Activated naive CD8-positive, alpha-beta T cell treated with anti-CD3 and anti-CD28 coated beads for 36 hours (primary cell): Measurements from ENCODE around the gene GABRR3. TPM values are rescaled to one million over a fixed set of nuclear protein-coding genes. Genes with fewer than 3 reads are reported as not detected.

Experiments used
- DNase-seq: peaks from one replicate; pipeline ENCODE4 v3.0.0; 2021
- H3K27ac Mint-ChIP-seq: one replicate; pipeline ENCODE4 v1.8.0; 2022; ENCODE audit warnings: mild to moderate bottlenecking, moderate library complexity, mixed read lengths
- H3K27me3 Mint-ChIP-seq: one replicate; pipeline ENCODE4 v1.8.0; 2022; ENCODE audit warnings: mild to moderate bottlenecking, mixed read lengths
- H3K36me3 Mint-ChIP-seq: one replicate; pipeline ENCODE4 v1.8.0; 2021; ENCODE audit warnings: mild to moderate bottlenecking, mixed read lengths
- H3K4me1 Mint-ChIP-seq: one replicate; pipeline ENCODE4 v1.8.0; 2021; ENCODE audit warnings: mixed read lengths
- H3K4me3 Mint-ChIP-seq: one replicate; pipeline ENCODE4 v1.8.0; 2022; ENCODE audit warnings: mild to moderate bottlenecking, moderate library complexity, mixed read lengths
- H3K9me3 Mint-ChIP-seq: one replicate; pipeline ENCODE4 v1.8.0; 2022; ENCODE audit warnings: mixed read lengths
- total RNA-seq, 2 experiments: library from RNA; stranded (reverse); gene quantifications; one replicate each; pipeline ENCODE4 v1.2.3, GENCODE V29; 2021

Gene GABRR3
- total RNA-seq, 2 experiments from 2014 or later, result not detected

GRCh38 chr3:98008855-98009254, 26.3 kb downstream of the GABRR3 start:
- DNase-seq, result no peak
- peaks cover 1% of the 10 kb centered on the region for H3K36me3 Mint-ChIP-seq
- H3K27me3 Mint-ChIP-seq, result peaks cover 16% of the 10 kb centered on the region
- H3K27ac Mint-ChIP-seq, result no peak overlapping the region
- peaks cover 4% of the 10 kb centered on the region for H3K4me1 Mint-ChIP-seq
- H3K4me3 Mint-ChIP-seq, result no peak overlapping the region
- peaks cover 1% of the 10 kb centered on the region for H3K9me3 Mint-ChIP-seq

- Mint-ChIP-seq H3K27me3 (peaks cover 13% of the 10 kb centered on the region), H3K4me3 (no peak overlapping the region), H3K4me1 (peaks cover 10% of the 10 kb centered on the region), H3K36me3 (no peaks in the 10 kb centered on the region), H3K27ac (no peak overlapping the region), H3K9me3 (no peaks in the 10 kb centered on the region)
- no peak for DNase-seq
Measured at GRCh38 chr3:98005438-98005837, 29.7 kb downstream of the GABRR3 start.

GRCh38 chr3:98004721-98005120, 30.4 kb downstream of the GABRR3 start:
- H3K9me3 Mint-ChIP-seq, result no peaks in the 10 kb centered on the region
- H3K4me1 Mint-ChIP-seq, result peaks cover 10% of the 10 kb centered on the region
- H3K36me3 Mint-ChIP-seq, result no peaks in the 10 kb centered on the region
- DNase-seq, result no peak
- H3K4me3 Mint-ChIP-seq, result no peak overlapping the region
- H3K27me3 Mint-ChIP-seq, result peaks cover 14% of the 10 kb centered on the region
- H3K27ac Mint-ChIP-seq, result no peak overlapping the region

- no peaks in the 10 kb centered on the region for H3K9me3 Mint-ChIP-seq
- no peak for DNase-seq
- H3K4me1 Mint-ChIP-seq, result peaks cover 6% of the 10 kb centered on the region
- peak overlapping the region; percentile 11 for H3K27ac Mint-ChIP-seq
- H3K4me3 Mint-ChIP-seq, result no peak overlapping the region
- H3K27me3 Mint-ChIP-seq, result peaks cover 16% of the 10 kb centered on the region
- H3K36me3 Mint-ChIP-seq, result no peaks in the 10 kb centered on the region
Measured at GRCh38 chr3:98003306-98003969, 31.7 kb downstream of the GABRR3 start.

- Mint-ChIP-seq H3K4me1 (peaks cover 6% of the 10 kb centered on the region), H3K36me3 (no peaks in the 10 kb centered on the region)
- DNase-seq, result no peak
Measured at GRCh38 chr3:98002717-98003116, 32.4 kb downstream of the GABRR3 start.

GRCh38 chr3:97999994-98000393, 35.1 kb downstream of the GABRR3 start:
- Mint-ChIP-seq H3K4me1 (peaks cover 7% of the 10 kb centered on the region), H3K4me3 (no peak overlapping the region), H3K9me3 (no peaks in the 10 kb centered on the region), H3K27me3 (peaks cover 8% of the 10 kb centered on the region), H3K36me3 (no peaks in the 10 kb centered on the region), H3K27ac (no peak overlapping the region)
- no peak for DNase-seq

More at GRCh38 chr3:98002717-98003116, 32.4 kb downstream of the GABRR3 start:
- Mint-ChIP-seq H3K4me3 (no peak overlapping the region), H3K9me3 (no peaks in the 10 kb centered on the region), H3K27me3 (peaks cover 16% of the 10 kb centered on the region), H3K27ac (no peak overlapping the region)

GRCh38 chr3:97999103-97999502, 36.0 kb downstream of the GABRR3 start:
- peaks cover 7% of the 10 kb centered on the region for H3K27me3 Mint-ChIP-seq
- no peak for DNase-seq
- no peak overlapping the region for H3K27ac Mint-ChIP-seq
- peaks cover 7% of the 10 kb centered on the region for H3K4me1 Mint-ChIP-seq
- H3K36me3 Mint-ChIP-seq, result no peaks in the 10 kb centered on the region
- no peaks in the 10 kb centered on the region for H3K9me3 Mint-ChIP-seq
- no peak overlapping the region for H3K4me3 Mint-ChIP-seq

GRCh38 chr3:97996988-97997387, 38.1 kb downstream of the GABRR3 start:
- Mint-ChIP-seq H3K4me3 (no peak overlapping the region), H3K9me3 (no peaks in the 10 kb centered on the region), H3K4me1 (peaks cover 2% of the 10 kb centered on the region), H3K27ac (no peak overlapping the region), H3K36me3 (no peaks in the 10 kb centered on the region), H3K27me3 (peaks cover 13% of the 10 kb centered on the region)
- no peak for DNase-seq

- H3K9me3 Mint-ChIP-seq, result no peaks in the 10 kb centered on the region
- H3K4me3 Mint-ChIP-seq, result no peak overlapping the region
- peaks cover 10% of the 10 kb centered on the region for H3K27me3 Mint-ChIP-seq
Measured at GRCh38 chr3:97994328-97994945, 40.7 kb downstream of the GABRR3 start.

GRCh38 chr3:97993526-97993925, 41.6 kb downstream of the GABRR3 start:
- H3K36me3 Mint-ChIP-seq, result no peaks in the 10 kb centered on the region
- no peak for DNase-seq
- H3K4me3 Mint-ChIP-seq, result no peak overlapping the region
- peaks cover 20% of the 10 kb centered on the region for H3K4me1 Mint-ChIP-seq
- peaks cover 10% of the 10 kb centered on the region for H3K27me3 Mint-ChIP-seq
- H3K9me3 Mint-ChIP-seq, result no peaks in the 10 kb centered on the region
- H3K27ac Mint-ChIP-seq, result no peak overlapping the region

More at GRCh38 chr3:97994328-97994945, 40.7 kb downstream of the GABRR3 start:
- Mint-ChIP-seq H3K36me3 (no peaks in the 10 kb centered on the region), H3K4me1 (peaks cover 20% of the 10 kb centered on the region), H3K27ac (no peak overlapping the region)
- no peak for DNase-seq

GRCh38 chr3:97992547-97993173, 42.5 kb downstream of the GABRR3 start:
- Mint-ChIP-seq H3K27me3 (peaks cover 10% of the 10 kb centered on the region), H3K27ac (no peak overlapping the region), H3K9me3 (no peaks in the 10 kb centered on the region), H3K4me3 (no peak overlapping the region), H3K36me3 (no peaks in the 10 kb centered on the region), H3K4me1 (peaks cover 20% of the 10 kb centered on the region)
- no peak for DNase-seq

- Mint-ChIP-seq H3K27me3 (peaks cover 10% of the 10 kb centered on the region), H3K9me3 (no peaks in the 10 kb centered on the region), H3K4me1 (peaks cover 20% of the 10 kb centered on the region), H3K27ac (peak overlapping the region; percentile 74), H3K4me3 (peak overlapping the region; percentile 26), H3K36me3 (no peaks in the 10 kb centered on the region)
- no peak for DNase-seq
Measured at GRCh38 chr3:97991293-97991682, 43.8 kb downstream of the GABRR3 start.

- no peak for DNase-seq
- peak overlapping the region; percentile 26 for H3K4me3 Mint-ChIP-seq
- H3K9me3 Mint-ChIP-seq, result no peaks in the 10 kb centered on the region
- H3K27me3 Mint-ChIP-seq, result peaks cover 13% of the 10 kb centered on the region
- H3K36me3 Mint-ChIP-seq, result no peaks in the 10 kb centered on the region
- H3K4me1 Mint-ChIP-seq, result peaks cover 19% of the 10 kb centered on the region
- H3K27ac Mint-ChIP-seq, result peak overlapping the region; percentile 74
Measured at GRCh38 chr3:97990624-97991292, 44.4 kb downstream of the GABRR3 start.

- Mint-ChIP-seq H3K36me3 (no peaks in the 10 kb centered on the region), H3K4me1 (peaks cover 22% of the 10 kb centered on the region), H3K27me3 (peaks cover 9% of the 10 kb centered on the region), H3K4me3 (no peak overlapping the region), H3K27ac (peak overlapping the region; percentile 20), H3K9me3 (no peaks in the 10 kb centered on the region)
- no peak for DNase-seq
Measured at GRCh38 chr3:97988784-97989568, 46.1 kb downstream of the GABRR3 start.
